HG03457 (cell line): ENCODE measurements around the gene KCNT2.
"Not testable (repeated sequence)": the region's sequence is repeated elsewhere in the genome, so short reads cannot be mapped to it uniquely, and the experiment has no call there.

Experiments
- ATAC-seq: cut with Tn5 transposase; IDR thresholded peaks from one replicate; pipeline ENCODE4 v1.9.1; 2021; ENCODE audit warnings: moderate number of reproducible peaks; ENCODE audit not compliant: unreplicated experiment

The KCNT2 gene

DNA sequence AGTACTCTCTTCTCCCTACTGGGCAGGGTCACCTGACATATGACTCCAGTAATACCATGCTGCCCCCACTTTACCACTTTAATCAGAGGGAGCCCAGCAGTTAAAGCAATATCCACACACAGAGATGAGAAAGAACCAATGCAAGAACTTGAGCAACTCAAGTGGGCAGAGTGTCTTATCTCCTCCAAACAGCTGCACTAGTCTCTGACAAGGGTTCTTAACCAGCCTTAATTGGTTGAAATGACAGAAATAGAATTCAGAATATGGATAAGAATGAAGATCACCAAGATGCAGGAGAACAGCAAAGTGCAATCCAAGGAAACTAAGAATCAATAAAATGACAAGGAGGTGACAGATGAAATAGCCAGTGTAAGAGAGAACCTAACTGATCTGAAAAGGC, 91.0 kb downstream of the KCNT2 start:
- ATAC-seq: no peak

DNA sequence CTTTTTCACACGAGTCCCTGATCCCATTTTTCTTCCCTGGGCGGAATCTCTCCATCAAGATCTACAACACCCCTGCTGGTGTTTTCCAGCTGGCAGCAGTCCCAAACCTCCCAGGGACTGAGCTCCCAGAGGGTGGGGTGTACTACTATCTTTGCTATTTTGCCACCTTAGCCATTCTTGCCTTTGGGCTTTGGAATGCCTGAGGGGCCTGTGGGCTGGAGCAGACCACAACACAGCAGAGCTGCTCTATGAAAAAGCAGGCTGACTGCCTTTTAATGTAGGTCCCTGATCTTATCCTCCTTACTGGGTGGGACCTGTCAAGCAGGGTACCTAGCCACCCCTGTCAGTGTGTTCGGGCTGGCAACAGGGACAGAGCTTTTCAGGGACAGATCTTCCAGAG, 91.9 kb downstream of the KCNT2 start:
- no peak for ATAC-seq

DNA sequence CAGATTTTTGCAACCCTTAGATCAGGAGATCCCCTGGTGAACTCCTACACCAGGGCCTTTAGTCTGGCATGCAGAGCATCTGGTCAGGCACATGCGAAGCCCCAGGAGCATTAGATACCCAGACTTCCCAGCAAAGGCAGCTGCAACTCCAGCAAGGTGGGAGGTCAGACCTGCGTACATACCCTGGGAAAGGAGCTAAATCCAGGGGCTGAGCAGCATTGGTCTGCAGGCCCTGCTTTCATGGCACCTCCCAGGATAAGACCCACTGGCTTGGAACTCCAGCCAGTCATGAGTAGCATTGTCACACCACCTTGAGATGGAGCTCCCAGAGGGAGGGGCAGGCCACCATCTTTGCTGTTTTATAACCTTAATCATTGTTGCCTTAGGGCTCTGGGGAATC, 92.3 kb downstream of the KCNT2 start:
- no peak for ATAC-seq

DNA sequence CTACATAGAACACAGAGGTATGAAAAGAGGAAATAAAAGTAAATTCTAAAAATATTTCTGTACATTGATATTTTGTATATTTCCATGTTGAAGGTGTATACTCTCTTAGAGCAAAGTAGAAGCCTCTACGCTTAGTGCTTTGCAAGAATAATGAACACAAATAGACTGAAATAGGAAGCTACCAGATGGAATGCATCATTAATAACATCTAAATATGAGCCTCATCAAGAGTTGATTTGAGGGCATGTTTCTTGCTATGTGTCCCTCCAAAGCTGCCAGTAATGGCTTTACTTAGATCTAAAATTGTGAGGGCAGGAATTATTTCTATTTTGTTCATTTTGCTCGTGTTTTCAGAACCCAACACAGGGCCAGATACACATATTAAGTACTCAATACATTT, 94.4 kb downstream of the KCNT2 start:
- ATAC-seq: no peak

DNA sequence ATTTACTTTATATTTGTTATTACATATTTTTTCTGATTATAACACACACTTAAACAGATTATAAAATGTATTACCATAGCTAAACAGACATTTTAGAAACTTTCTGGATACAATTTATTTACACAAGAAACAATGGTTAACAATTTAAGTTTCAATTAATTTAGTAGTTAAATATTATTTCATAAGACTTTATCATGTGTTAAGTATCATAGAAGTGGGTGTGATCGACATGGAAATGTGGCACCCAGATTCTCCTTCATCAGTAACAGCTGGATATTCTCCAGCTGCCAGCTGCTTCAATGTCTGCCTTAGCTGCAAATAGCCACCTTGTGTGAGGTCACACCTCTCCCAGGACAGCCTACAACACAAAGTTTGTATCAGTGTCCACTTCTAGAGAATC, 97.8 kb downstream of the KCNT2 start:
- no peak for ATAC-seq

DNA sequence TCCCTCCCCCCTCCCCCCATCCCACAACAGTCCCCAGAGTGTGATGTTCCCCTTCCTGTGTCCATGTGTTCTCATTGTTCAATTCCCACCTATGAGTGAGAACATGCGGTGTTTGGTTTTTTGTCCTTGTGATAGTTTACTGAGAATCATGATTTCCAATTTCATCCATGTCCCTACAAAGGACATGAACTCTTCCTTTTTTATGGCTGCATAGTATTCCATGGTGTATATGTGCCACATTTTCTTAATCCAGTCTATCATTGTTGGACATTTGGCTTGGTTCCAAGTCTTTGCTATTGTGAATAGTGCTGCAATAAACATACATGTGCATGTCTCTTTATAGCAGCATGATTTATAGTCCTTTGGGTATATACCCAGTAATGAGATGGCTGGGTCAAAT, 104.0 kb downstream of the KCNT2 start:
- ATAC-seq: not testable (repeated sequence)

DNA sequence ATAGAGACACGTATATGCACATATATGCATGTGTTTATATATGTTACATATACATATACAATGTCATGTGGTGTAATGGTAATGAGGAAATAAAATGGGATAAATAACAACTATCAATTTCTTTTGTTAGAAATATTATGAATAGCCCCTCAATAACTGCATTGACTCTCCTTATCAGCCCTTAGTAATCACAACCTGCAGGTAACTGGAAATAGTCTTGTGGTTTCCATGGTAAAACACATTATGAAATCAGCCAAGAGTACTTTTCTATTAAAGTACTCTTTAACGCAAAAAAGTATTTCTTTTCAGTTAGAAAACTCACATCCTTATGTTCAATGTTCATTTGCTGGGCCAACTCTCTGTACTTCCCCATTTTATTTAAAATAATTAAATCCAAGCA, 105.8 kb downstream of the KCNT2 start:
- no peak for ATAC-seq

DNA sequence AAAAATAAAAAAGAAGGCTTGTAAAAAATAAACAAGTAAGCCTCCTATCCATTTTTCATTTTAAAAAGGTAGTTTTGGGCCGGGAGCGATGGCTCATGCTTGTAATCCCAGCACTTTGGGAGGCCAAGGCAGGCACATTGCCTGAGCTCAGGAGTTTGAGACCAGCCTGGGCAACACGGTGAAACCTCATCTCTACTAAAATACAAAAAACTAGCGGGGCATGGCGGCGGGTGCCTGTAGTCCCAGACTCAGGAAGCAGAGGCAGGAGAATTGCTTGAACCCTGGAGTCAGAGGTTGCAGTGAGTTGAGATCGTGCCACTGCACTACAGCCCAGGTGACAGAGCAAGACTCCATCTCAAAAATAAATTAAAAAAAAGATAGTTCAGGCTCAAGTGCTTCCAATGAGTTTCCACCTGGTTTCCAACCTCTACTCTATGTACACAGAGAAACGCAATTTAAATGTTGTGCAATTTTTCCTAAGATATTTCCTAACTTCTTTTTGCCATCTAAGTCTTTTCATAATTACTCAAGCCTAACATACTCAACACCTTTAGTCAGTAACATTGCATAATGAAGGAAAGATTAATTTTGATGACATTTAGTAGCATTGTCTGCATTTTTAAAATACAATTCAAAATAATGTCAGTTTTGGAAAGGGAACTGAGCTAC, 106.3 kb downstream of the KCNT2 start:
- ATAC-seq: no peak

DNA sequence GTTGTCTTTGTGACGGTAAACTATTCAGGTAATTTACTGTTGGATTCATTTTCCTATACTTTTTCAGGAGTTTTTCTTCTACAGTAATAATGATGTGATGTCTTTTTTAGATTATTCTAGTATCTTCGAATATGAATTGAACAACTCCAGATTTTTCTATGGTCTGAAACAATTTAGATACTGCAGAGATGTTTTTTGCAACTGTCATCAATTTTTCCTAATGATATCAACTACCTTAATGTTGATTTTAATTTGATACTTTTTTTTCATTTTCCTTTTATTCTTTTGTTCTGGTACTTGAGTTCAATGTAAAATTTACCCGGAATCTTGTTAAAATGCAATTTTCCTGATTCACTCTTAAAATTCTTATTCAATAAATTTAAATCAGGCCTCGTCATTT, 110.4 kb downstream of the KCNT2 start:
- no peak for ATAC-seq

DNA sequence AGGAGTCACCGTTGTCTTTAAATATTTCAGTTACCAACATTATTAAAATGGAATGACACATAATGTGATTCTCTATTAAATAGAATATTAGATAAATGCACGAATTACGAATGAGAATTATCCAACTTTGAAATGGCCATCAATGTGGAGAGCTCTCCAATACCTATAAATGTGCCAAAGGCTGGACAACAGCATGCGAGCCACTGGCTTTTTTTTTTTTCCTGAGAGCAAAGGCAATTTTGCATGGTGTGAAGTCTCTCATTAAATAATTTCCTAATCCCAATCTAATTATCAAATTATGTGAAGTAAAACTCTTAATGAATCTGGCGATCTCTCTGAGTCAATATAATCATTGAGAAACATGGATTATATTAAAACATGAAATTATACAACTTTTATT, 113.5 kb downstream of the KCNT2 start:
- ATAC-seq: no peak

DNA sequence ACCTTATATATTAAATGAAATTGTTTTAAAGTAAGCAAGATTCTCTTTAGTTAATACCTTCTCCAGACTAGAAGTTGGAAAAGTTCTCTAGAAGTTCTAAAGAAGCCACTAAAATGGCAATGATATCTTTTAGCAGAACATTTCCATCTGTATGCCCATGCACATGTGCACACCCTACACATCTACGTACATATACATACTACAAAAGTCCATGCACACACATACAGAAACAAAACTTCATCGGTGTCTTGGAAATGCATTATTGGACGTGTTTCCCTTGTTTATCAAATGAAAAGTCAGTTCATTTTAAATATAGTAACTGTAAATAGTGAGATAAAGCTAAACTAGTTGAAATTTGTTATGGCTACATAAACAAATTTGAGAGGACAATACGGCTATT, 114.4 kb downstream of the KCNT2 start:
- no peak for ATAC-seq

DNA sequence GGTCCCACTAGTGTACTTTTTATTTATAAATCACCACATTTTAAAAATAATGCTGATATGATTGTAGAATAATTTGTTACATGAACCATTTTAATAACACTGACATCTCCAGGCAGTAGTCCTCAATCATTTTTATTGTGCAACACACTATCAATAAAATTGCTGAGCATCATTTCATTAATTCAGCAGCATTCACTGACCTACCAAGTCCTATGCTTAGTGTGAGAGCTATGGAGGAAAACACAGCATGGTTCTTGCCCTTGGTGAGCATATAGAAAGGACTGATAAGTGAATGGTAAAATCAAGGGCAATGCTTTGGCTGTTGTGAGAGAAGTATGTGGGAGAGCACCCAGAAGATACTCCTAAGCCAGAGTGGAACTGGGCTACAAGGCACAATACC, 119.7 kb downstream of the KCNT2 start:
- ATAC-seq: no peak

DNA sequence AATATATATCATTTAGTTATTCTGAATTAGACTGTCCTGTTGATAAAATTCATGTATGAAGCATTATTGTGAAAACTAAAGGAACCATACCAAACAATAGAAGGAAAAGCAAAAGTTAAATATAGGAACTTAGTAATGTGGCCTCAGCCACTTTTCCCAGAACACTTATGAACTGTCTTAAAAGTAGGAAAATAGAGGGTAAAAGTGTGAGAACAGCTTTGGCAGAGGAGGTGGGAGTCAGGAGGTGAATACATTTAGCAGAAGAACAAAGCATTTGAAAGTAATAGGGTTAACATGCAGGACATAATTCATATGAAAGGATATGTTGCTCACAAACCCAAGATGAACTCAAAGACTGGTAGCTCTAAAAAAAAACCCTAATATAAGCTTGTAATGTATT, 121.9 kb downstream of the KCNT2 start:
- ATAC-seq: no peak

DNA sequence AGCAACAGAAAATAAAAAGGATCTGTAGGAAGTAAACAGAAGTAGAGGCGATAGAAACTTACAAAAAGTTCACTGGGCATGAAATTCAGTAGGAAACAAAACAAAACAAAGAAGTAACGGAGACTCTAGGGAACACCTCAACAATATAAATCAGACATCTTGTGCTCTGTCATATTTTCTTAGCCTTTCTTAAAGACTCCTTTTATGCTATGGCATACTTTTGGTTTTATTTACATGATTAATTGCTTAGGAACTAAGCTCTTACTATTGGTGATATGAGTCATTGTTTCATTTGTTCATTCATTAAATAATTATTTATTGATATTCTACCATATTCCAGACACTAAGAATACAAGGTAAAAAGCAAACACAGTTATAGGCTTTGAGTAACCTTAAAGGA, 126.6 kb downstream of the KCNT2 start:
- ATAC-seq: no peak

DNA sequence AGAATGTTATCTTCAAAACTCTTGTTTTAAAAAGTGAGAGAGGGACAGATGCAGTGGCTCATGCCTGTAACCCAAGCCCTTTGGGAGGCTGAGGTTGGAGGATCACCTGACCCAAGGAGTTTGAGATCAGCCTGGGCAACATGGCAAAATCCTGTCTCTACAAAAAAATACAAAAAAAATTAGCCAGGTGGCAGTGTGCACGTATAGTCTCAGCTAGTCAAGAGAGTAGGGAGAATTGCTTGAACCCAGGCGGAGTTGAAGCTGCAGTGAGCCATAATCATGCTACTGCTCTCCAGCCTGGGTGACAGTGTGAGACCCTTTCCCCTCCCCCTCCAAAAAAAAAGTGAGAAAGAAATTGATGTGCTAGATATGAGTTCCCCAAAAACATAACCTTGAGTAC, 131.0 kb downstream of the KCNT2 start:
- ATAC-seq: no peak

DNA sequence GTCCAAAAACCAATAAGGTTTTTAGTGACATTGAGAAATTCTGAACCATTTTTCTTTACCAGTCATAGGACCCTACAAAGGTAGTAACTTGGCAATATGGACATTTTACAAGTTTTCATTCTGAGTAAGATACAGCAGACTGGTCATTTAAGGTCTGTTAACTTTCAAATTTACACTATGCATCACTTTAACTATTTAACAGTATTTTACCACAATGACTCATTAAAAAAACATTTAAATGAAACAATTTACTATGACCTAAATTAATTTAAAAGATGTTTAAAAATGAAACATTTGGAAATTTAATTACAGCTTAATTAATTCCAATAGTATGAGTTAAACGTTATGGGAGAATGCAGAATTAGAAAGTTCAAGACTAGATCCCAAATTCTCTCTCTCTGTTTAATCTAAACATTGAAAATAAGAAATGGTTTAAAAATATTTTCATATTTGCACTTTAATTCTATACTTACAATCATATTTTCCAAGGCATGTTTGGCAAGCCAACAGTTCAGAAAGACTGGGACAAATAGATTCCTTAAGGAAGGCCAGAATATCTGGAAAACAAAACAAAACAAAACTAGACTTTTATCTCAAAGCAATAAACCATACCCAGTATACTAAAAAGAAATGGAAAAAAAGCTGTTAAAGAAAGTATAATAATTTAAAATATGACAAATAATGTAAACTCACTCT, 140.9 kb downstream of the KCNT2 start:
- ATAC-seq: no peak

DNA sequence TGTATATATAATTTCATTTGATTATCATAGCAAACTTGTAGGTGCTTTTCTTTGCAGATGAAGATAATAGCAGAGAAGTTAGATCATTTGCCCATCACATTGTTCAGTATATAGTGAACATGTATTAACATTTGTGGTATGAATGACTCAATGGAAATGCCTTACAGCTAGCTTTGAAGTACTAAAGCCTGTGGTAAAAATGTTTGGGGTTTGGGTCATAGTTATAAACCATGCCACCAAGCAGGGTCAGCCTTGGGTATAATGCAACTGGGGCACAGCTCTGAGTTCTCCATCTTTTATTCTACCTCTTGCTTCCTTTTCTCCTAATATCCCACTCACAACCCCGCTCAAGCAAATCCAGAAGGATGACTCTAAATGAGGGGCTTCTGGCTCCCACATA, 141.6 kb downstream of the KCNT2 start:
- no peak for ATAC-seq

DNA sequence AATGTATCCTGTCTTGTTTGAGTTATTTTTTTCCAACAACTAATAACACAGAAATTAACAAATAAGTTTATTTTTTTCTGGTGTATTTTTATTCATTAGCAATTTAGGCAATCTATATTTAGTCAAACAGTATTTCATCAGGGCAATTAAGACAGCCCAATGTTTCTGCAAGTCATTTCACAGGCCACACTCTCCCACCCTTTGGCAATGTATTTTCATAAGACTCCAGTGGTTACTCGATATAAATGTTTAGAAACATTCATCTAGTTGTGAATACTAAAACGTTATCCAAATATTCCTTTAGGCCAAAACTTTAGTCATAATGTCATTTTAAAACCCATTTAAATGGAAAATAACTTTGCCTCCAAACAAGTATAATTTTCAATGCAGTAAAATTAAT, 142.1 kb downstream of the KCNT2 start:
- ATAC-seq: no peak

DNA sequence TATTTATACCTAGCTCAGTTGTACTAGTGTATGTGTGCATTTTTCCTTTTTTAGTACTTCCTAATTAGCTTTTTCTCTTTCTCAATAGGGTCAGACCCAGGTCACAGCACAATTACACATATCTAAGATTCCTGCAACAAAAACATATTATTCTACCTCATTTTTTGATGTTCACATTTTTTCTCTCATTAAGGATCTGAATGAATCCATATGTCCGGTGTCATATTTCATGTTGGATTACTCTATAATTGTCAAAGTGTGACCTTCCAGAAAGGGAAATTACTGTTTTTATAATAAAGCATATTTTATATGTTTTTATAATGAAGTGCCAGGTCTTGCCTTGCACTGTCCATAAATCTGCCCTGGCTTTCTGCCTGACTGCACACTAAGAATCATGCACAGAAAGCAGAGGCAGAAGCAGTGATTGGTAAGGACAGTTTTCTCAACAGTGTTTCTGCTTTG, 143.7 kb downstream of the KCNT2 start:
- ATAC-seq: no peak

DNA sequence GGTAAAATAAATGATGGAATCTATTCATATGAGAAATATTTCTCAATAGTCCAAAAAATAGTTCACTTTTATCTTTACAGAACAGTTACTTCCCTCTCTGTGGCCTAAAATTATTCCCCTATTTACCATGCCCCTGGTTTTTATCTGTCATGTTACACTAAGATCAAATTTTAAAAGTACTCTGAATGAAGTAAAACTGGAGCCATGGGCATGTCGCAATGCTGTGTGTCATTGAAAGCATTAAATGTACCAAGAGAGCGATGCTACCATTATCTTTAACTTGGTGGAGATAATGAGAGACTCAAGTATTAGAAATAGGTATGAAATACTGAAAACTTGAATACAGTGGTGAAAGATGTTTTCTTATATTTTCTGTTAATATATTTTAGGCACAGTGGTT, 146.2 kb downstream of the KCNT2 start:
- no peak for ATAC-seq

DNA sequence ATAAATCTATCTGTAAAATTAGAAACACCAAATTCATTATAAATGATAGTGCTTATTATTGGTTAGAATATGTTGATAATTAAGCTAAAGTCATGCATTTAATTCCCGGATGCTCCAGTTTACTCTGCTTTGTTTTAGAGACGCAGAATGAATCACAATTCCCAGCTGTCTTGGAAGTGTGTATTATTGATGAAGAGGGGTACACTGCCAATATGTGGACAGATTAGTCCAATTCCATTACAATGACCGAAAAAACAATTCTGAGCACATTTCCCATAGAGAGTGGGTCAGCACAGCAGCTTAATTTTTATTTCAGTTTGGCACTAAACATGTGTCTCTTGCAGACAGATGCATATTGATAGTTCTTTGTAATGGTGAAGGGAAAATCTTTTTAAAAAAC, 146.7 kb downstream of the KCNT2 start:
- no peak for ATAC-seq

DNA sequence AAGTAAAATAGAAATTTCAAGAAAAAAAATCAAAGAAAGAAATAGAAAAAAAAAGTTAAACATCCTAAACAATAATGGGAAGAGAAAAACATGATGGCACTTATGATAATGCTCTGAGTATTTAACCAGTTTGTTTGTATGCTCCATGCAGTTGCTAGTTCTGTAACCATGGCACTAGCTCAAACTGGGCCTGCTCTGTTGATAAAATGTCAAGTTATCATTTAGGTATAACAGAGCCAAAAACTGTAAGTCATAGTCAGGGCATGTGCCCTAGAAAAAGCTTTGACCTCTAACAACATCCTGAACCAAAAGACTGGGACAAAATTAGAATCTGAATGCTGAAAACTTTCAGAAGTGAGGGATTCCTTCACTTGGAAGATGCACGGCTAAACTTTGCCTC, 148.9 kb downstream of the KCNT2 start:
- no peak for ATAC-seq

DNA sequence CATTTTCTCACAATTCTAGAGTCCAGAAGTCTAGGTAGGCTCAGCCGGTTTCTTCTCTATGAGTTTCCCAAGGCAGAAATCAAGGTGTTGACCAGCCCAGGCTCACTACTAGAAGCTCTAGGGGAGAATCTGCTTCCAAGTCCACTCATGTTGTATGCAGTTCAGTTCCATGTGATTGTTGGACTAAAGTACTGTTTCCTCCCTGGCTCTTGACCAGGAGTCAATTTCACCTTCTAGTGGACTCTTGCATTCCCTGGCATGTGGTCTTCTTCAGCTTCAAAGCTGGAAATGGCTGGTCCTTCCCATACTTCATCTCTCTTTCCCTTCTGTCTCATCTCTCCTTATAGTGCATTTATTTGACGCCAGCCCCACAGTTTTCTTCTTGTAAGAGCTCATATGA, 153.4 kb downstream of the KCNT2 start:
- no peak for ATAC-seq
